SW480 (cell line): ENCODE measurements around the gene TFDP1.

Source experiments
- DNase-seq: peaks from one replicate; pipeline ENCODE4 v3.0.0-alpha.2; 2016; ENCODE audit warnings: low spot score

The TFDP1 gene

DNA sequence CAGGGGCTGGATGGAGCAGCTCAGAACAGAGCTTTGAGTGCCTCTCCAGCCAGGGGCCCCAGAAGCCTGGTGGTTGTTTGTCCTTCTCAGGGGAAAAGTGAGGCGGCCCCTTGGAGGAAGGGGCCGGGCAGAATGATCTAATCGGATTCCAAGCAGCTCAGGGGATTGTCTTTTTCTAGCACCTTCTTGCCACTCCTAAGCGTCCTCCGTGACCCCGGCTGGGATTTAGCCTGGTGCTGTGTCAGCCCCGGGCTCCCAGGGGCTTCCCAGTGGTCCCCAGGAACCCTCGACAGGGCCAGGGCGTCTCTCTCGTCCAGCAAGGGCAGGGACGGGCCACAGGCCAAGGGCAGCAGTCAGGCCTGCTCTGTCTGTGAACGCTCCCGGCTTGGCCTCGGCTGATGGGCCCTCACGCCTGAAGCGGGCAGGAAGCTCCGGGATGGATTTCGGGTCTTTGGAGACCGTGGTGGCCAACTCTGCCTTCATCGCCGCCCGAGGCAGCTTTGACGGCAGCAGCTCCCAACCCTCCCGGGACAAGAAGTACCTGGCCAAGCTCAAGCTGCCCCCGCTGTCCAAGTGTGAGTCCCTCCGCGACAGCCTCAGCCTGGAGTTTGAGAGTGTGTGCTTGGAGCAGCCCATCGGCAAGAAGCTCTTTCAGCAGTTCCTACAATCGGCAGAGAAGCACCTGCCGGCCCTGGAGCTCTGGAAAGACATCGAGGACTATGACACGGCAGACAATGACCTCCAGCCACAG lies 82.6 kb downstream of the TFDP1 start, which contains the start of gene GRK1:
TSS of gene GRK1 (plus strand) at position 269 of the 751 bp plus-strand sequence. CDS start at position 437, 168 bp downstream.
- no peak for DNase-seq

DNA sequence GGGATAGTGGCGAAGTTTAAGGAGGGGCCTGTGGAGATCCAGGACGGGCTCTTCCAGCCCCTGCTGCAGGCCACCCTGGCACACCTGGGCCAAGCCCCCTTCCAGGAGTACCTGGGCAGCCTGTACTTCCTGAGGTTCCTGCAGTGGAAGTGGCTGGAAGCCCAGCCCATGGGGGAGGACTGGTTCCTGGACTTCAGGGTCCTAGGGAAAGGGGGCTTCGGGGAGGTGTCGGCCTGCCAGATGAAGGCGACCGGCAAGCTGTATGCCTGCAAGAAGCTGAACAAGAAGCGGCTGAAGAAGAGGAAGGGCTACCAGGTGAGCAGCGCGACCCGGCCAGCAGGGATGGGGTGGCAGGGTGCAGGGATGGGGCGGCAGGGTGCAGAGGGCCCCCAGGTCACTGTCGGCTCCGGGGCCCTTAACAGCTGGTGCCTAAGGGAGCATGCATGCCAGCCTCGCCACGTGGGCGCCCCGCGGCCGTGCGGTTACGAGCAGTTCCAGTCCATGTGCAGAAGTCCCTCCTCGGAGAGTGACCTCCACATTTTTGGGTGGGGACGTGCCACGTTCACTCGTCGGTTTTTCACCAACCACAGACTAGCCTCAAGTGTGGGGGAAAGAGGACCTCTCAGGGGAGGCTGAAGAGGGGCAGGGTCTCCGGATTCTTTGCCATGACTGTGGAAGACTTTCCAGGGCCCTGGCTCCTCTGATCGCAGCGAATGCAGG lies 83.4 kb downstream of the TFDP1 start:
- no peak for DNase-seq

DNA sequence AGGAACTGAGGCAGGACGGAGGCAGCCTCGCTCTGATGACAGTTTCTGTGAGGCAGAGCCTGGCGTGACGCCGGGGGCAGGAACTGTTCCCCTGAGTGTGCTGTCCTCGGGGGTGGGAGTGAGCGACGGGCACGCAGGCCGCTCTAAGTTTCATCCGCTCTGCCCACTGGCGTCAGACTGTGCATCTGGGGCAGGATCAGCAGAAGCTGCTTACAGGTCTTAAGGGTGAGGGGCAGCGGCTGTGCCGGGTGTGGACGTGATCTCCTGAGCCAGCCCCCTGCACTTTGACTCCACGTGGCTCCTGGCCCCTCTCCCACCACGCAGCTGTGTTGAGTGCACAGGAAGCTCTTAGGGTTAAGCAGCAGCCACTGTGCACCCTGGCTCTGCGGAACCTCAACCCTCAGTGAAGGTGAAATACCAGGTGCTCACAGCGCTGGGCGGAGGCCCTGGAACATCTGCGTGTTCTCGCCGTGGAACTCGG lies 84.0 kb downstream of the TFDP1 start:
- DNase-seq, result no peak

DNA sequence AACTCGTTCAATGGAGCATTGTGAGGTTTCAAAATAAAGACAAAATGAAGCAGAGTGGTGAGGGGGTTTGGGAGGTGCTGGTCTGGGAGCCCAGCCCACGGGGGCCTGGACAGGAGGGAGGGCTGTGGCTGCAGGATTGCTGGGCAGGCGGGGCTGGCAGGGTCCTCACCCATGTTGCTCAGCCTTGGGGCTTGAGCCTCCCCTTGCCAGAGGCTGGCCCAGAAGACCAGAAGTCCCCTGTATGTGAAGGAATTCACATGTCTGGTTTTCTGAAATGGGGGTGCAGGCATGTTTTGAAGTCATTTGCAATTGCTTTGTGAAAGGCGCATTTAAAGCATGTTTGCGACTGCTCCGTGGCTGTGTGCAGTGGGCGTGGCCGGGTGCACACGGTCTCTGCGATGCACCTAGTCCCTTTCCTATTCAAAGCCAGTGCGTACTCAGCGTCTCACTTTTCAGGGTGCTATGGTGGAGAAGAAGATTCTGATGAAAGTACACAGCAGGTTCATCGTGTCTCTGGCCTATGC lies 84.7 kb downstream of the TFDP1 start:
- no peak for DNase-seq

DNA sequence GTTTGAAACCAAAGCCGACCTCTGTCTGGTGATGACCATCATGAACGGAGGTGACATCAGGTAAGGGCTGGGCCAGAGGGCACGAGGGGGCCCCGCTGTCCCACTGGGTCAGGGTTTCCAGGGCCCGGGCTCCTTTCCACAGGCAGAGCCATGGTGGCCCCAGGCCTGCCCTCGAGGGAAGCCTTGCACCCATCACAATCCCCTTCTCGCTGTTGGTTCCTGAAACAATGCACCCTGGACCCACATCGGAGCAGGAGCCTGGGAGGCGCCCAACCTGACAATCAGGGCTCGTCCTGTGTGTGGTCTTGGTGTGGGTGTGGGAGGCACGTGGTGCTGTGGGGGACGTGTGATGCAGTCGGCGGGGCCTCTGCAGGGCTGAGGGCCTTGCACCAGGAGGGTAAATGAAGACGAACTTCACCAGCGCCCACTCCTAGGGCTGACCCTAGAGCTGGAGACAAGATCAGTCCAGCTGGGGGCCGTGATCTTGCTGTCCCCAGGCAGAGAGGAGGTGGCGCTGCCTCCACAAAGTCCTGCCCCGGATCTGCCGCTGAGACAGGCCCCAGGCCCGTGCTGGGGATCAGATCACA lies 85.3 kb downstream of the TFDP1 start:
- no peak for DNase-seq

DNA sequence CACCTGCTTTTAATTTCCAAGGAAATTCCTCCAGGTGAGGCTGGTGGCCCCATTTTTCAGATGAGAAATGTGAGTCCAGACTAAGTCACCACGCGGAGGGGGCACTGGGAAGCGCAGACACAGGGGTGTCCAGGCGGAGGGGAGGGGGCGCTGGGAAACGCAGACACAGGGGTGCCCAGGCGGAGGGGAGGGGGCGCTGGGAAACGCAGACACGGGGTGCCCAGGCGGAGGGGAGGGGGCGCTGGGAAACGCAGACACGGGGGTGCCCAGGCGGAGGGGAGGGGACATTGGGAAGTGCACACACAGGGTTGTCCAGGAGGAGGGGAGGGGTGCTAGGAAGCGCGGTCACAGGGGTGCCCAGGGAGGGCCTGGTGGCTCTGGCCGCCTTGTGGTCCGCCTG lies 86.0 kb downstream of the TFDP1 start:
- DNase-seq, result no peak

DNA sequence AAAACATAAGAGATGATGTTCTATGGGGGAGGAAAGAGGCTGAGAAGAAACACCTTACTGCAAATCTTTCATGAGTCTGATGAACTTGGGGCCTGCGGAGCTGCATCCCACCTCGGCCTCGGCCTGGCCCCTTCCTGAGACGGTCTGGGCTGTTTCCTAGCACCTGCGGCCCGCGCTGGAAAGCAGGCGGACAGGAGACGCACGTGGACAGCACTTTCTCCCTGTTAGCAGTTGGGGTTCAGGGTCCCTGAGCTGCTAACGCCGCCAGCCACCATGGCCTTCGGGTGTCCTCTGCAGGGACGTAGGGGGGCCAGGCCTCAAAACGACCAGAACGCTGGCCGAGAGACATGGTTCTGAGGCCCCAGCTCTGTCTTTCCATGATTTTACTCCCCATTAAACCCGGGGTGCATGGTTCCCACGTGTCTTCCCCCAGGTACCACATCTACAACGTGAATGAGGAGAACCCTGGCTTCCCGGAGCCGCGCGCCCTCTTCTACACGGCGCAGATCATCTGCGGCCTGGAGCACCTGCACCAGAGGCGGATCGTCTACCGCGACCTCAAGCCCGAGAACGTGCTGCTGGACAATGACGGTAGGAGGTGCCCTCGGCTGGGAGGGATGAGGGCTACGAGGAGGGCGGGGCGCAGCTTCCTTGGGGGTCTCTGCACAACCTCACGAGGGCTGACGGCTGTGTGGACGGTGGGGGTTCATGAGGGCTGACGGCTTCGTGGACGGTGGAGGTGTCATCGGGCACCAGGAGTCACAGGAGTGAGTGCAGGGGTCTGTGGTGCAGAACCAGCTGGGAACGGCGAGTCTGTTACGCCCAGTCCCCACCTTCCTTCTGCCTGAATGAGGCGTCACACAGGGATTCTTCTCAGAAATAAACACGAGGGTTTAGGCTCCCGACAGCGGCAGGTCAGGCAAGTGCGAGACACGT lies 86.8 kb downstream of the TFDP1 start:
- no peak for DNase-seq

DNA sequence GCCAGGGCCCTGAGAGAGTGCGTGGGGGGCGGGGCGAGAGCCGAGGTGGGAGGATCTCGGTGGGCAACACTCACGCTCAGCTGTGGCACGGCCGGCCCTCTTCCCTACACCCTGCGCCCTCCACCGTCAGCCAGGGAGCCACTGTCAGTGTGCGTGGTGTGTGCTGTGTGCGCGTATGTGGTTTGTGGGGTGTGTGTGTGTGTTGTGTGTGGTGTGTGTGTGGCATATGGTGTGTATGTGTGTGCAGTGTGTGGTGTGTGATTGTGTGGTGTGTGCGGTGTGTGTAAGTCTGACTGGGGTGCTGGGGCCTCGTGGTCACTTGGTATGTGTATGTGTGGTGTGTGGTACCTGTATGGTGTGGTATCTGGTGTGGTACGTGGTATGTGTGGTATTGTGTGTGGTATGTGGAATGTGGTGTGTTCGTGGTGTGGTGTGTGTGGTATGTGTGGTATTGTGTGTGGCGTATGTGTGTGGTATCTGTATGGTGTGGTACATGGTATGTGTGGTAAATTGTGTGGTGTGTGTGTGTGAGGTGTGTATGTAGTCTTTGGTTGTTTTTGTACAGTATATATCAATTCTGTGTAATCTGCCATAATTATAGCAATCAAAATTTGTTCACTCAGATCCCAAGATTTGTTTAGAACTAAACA lies 87.6 kb downstream of the TFDP1 start:
- no peak for DNase-seq
